ENCODE results near the gene TMC7.
"Not testable (repeated sequence)": the region's sequence is repeated elsewhere in the genome, so short reads cannot be mapped to it uniquely, and the experiment has no call there.

DNA sequence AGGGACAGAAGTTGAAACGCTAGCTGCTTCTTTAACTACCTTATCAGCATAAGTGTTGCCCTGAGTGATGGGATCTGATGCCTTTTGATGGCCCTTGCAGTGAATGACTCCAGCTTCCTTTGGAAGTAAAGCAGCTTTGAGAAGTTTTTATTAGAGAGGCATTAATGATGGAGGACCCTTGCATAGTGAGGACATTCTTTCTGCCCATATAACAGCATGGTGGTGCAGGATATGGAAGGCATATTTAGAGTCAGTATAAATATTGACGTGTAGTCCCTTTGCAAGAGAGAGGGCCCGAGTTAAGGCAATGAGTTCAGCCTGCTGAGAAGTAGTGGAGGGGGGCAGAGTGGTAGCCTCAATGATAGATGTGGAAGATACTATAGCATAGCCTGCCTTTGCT is 9.8 kb downstream of the TMC7 start:
- TF ChIP-seq, protein P1, sequence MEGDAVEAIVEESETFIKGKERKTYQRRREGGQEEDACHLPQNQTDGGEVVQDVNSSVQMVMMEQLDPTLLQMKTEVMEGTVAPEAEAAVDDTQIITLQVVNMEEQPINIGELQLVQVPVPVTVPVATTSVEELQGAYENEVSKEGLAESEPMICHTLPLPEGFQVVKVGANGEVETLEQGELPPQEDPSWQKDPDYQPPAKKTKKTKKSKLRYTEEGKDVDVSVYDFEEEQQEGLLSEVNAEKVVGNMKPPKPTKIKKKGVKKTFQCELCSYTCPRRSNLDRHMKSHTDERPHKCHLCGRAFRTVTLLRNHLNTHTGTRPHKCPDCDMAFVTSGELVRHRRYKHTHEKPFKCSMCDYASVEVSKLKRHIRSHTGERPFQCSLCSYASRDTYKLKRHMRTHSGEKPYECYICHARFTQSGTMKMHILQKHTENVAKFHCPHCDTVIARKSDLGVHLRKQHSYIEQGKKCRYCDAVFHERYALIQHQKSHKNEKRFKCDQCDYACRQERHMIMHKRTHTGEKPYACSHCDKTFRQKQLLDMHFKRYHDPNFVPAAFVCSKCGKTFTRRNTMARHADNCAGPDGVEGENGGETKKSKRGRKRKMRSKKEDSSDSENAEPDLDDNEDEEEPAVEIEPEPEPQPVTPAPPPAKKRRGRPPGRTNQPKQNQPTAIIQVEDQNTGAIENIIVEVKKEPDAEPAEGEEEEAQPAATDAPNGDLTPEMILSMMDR (IDR thresholded peaks at IDR 0.05; ENCODE audit: insufficient read depth, low read depth, low read length) = not testable (repeated sequence)
- not testable (repeated sequence) for TF ChIP-seq EZH2 (IDR thresholded peaks at IDR 0.05; ENCODE audit: insufficient read depth, low read length)
